ENCODE measurements around the gene ASCL3. TPM values are rescaled to one million over a fixed set of nuclear protein-coding genes. Genes with fewer than 3 reads are reported as not detected.

Gene ASCL3
- total and polyA plus RNA-seq, 10 donors = not detected

Small RNAs within 50 kb of the gene (small RNA-seq; reads per million reads assigned to genes)
- gene RF00019 = 0 reads per million in 4 donors

Other genes with a start within 250 kb of the ASCL3 start
- gene AKIP1, start 31.8 kb downstream of the ASCL3 start, total RNA-seq = 10 to 100 TPM; 17.7 to 33.6 (median 26.6) TPM
- 10 to 100 TPM in 2 of 3 donors, 1 to 10 TPM in 1; 9.8 to 25.3 (median 17.0) TPM for gene AKIP1, start 31.8 kb downstream of the ASCL3 start, polyA plus RNA-seq
- gene C11orf16, start 10.1 kb downstream of the ASCL3 start, total RNA-seq = not detected
- gene C11orf16, start 10.1 kb downstream of the ASCL3 start, polyA plus RNA-seq = not detected
- gene TMEM9B, start 21.4 kb upstream of the ASCL3 start, total RNA-seq = 10 to 100 TPM; 31.5 to 56.5 (median 46.0) TPM
- 10 to 100 TPM; 30.2 to 39.5 (median 34.2) TPM for gene TMEM9B, start 21.4 kb upstream of the ASCL3 start, polyA plus RNA-seq
- 1 to 10 TPM in 2 of 7 donors, under 1 TPM in 5; 0.39 to 1.8 (median 0.77) TPM for gene NRIP3, start 61.0 kb upstream of the ASCL3 start, total RNA-seq
- gene NRIP3, start 61.0 kb upstream of the ASCL3 start, polyA plus RNA-seq = under 1 TPM; 0.02 to 0.22 (median 0.08) TPM
- 10 to 100 TPM in 4 of 7 donors, 1 to 10 TPM in 3; 4.8 to 28.6 (median 10.5) TPM for gene SCUBE2, start 148.6 kb upstream of the ASCL3 start, total RNA-seq
- 1 to 10 TPM; 2.4 to 5.5 (median 3.0) TPM for gene SCUBE2, start 148.6 kb upstream of the ASCL3 start, polyA plus RNA-seq

Data from spleen (tissue), 11 donors.